K562 (cell line): ENCODE results near the gene CACNA1E. TPM values are rescaled to one million over a fixed set of nuclear protein-coding genes. Genes with fewer than 3 reads are reported as not detected.

ENCODE experiments used
- ATAC-seq: fragments of 200-7000 bp; cut with Tn5 transposase; 3 replicates; pipeline ENCODE4 v1.9.1; 2020; ENCODE audit warnings: moderate library complexity
- BruUV-seq: library from RNA; stranded (reverse); fragments of 400-500 nt; replicated peaks from 2 replicates; lab custom pipeline; 2021; lab: Mats Ljungman, UMichigan
- CTCF ChIA-PET: fragments of 300-600 bp; formaldehyde crosslinking; extraction: SDS; loops from one replicate; lab custom pipeline; 2021; ENCODE audit warnings: low intra/inter-chr PET ratio; lab: Yijun Ruan, JAX
- POLR2A ChIA-PET: fragments of 300-600, 350-650 bp; sonication (Branson Sonifier 250); formaldehyde crosslinking; extraction: SDS; loops from one replicate; lab custom pipeline; 2021; ENCODE audit warnings: antibody characterized with exemption, inconsistent platforms; lab: Yijun Ruan, JAX
- DNase-seq, 4 experiments: peaks; one replicate each; pipeline versions ENCODE4 v3.0.0 to v3.0.0-alpha.2; 2011 to 2018; ENCODE audit warnings: low spot score in 3 of 4, mixed read lengths in 3 of 4; ENCODE audit errors: extremely low read depth in 1 of 4
- FAIRE-seq: peaks from 2 replicates; lab custom pipeline; 2011; peaks lifted over from hg19 to GRCh38; lab: Jason Lieb, UNC
- H2AFZ ChIP-seq: 2 replicates; pipeline ENCODE4 v1.6.0; 2011; ENCODE audit warnings: low read depth, low read length, control low read depth, inconsistent platforms
- H3K27ac ChIP-seq: fragments of 200-600 bp; 3 replicates; pipeline ENCODE4 v1.8.0; 2011; ENCODE audit warnings: low read depth, mild to moderate bottlenecking, control low read depth, inconsistent platforms, low read length, moderate library complexity, mixed read lengths; ENCODE audit errors: extremely low read depth
- H3K27me3 ChIP-seq, 2 experiments: fragments of 300-600 bp in 1 of 2; 2 replicates in 1 of 2; 3 replicates in 1 of 2; pipeline versions ENCODE4 v1.6.0 to v1.8.0; 2011; ENCODE audit warnings: inconsistent platforms in 2 of 2, low read length in 2 of 2, mild to moderate bottlenecking in 1 of 2, mixed read lengths in 1 of 2, moderate library complexity in 1 of 2; ENCODE audit not compliant: control insufficient read depth in 2 of 2, insufficient read depth in 2 of 2
- H3K36me3 ChIP-seq: fragments of 300-600 bp; 3 replicates; pipeline ENCODE4 v1.8.0; 2011; ENCODE audit warnings: mild to moderate bottlenecking, low read length, inconsistent platforms; ENCODE audit not compliant: control insufficient read depth, insufficient read depth
- H3K4me1 ChIP-seq, 2 experiments: fragments of 200-600 bp in 1 of 2; replicated peaks in 1 of 2; 2 replicates in 1 of 2; 3 replicates in 1 of 2; pipeline versions ENCODE4 v1.5.1 to v1.8.0; 2011; ENCODE audit warnings: inconsistent platforms in 2 of 2, low read length in 2 of 2, mild to moderate bottlenecking in 1 of 2, mixed read lengths in 1 of 2, moderate library complexity in 1 of 2; ENCODE audit not compliant: control insufficient read depth in 2 of 2, insufficient read depth in 2 of 2
- H3K4me2 ChIP-seq: 2 replicates; pipeline ENCODE4 v1.6.1; 2011; ENCODE audit warnings: low read length, control low read depth, inconsistent platforms, mixed read lengths; ENCODE audit not compliant: insufficient read depth
- H3K4me3 ChIP-seq: fragments of 200-600 bp; sonication (generic), shearing (Covaris generic); 2 replicates; pipeline ENCODE4 v1.5.1; 2016; ENCODE audit warnings: control low read depth, inconsistent platforms
- H3K79me2 ChIP-seq: fragments of 200-600 bp; 3 replicates; pipeline ENCODE4 v1.8.0; 2011; ENCODE audit warnings: low read length, inconsistent platforms; ENCODE audit not compliant: control insufficient read depth, insufficient read depth
- H3K9ac ChIP-seq, 2 experiments: 2 replicates each; pipeline versions ENCODE4 v1.6.0 to v1.6.1; 2011; ENCODE audit warnings: low read depth in 2 of 2, low read length in 2 of 2, control low read depth in 1 of 2, inconsistent platforms in 1 of 2, mild to moderate bottlenecking in 1 of 2, mixed read lengths in 1 of 2; ENCODE audit not compliant: insufficient read depth in 1 of 2
- H3K9me1 ChIP-seq: one replicate; pipeline ENCODE4 v1.6.0; 2011; ENCODE audit warnings: inconsistent platforms, mild to moderate bottlenecking, low read length, moderate library complexity; ENCODE audit not compliant: control insufficient read depth, insufficient read depth
- H3K9me3 ChIP-seq: replicated peaks from 2 replicates; pipeline ENCODE4 v1.5.1; 2011; ENCODE audit warnings: low read depth, low read length, inconsistent platforms; ENCODE audit not compliant: control insufficient read depth, insufficient read depth
- H4K20me1 ChIP-seq: replicated peaks from 2 replicates; pipeline ENCODE4 v1.6.1; 2011; ENCODE audit warnings: low read length, inconsistent platforms, mixed read lengths; ENCODE audit not compliant: control insufficient read depth, insufficient read depth
- FOSL1 ChIP-seq: fragments of 200-800 bp; sonication (Bioruptor generic); conservative IDR thresholded peaks from 2 replicates; pipeline ENCODE4 v1.6.1; 2016; ENCODE audit warnings: missing genetic modification characterization, missing compliant biosample characterization
- FOXK2 ChIP-seq, 2 experiments: fragments of 450-650 bp; IDR thresholded peaks in 1 of 2; conservative IDR thresholded peaks in 1 of 2; 2 replicates each; pipeline ENCODE4 v1.6.1; 2016; ENCODE audit warnings: low read depth in 2 of 2, mild to moderate bottlenecking in 1 of 2
- HBP1 ChIP-seq: fragments of 450-650 bp; formaldehyde crosslinking; IDR thresholded peaks from 2 replicates; pipeline ENCODE4 v1.4.0; 2022; ENCODE audit warnings: missing genetic modification characterization
- HNRNPUL1 ChIP-seq: fragments of 200-400 bp; formaldehyde crosslinking; IDR thresholded peaks from 2 replicates; pipeline ENCODE4 v1.6.1; 2017; ENCODE audit warnings: low read length
- MAFF ChIP-seq: IDR thresholded peaks from 2 replicates; pipeline ENCODE4 v1.6.1; 2012; ENCODE audit warnings: low read length, improper control_type of control experiment
- MYBL2 ChIP-seq, 2 experiments: fragments of 450-650 bp in 1 of 2; sonication (generic) in 1 of 2; formaldehyde crosslinking in 1 of 2; IDR thresholded peaks; 2 replicates each; pipeline versions ENCODE4 v1.6.1 to v1.8.1; 2017 to 2022; ENCODE audit warnings: borderline replicate concordance in 1 of 2, inconsistent platforms in 1 of 2, low read depth in 1 of 2, mild to moderate bottlenecking in 1 of 2, missing genetic modification reagents in 1 of 2, moderate library complexity in 1 of 2
- NCOA4 ChIP-seq: fragments of 450-650 bp; IDR thresholded peaks from 2 replicates; pipeline ENCODE4 v1.6.1; 2018; ENCODE audit warnings: mild to moderate bottlenecking; ENCODE audit not compliant: partially characterized antibody
- NFE2 ChIP-seq: IDR thresholded peaks from 2 replicates; pipeline ENCODE4 v1.6.1; 2014; ENCODE audit warnings: antibody characterized with exemption, low read depth
- NFYB ChIP-seq: IDR thresholded peaks from 2 replicates; pipeline ENCODE4 v1.6.1; 2011; ENCODE audit warnings: mild to moderate bottlenecking, moderate library complexity; ENCODE audit not compliant: insufficient read length; ENCODE audit errors: extremely low read depth
- POLR2A ChIP-seq: fragments of 450-650 bp; conservative IDR thresholded peaks from 2 replicates; pipeline ENCODE4 v1.6.1; 2016
- PPARD ChIP-seq: fragments of 250-450 bp; sonication (Bioruptor Pico); IDR thresholded peaks from 2 replicates; pipeline ENCODE4 v1.8.0; 2022; ENCODE audit warnings: inconsistent platforms, mild to moderate bottlenecking, moderate library complexity
- RCOR1 ChIP-seq, 2 experiments: IDR thresholded peaks; 2 replicates each; pipeline ENCODE4 v1.6.1; 2012; ENCODE audit warnings: low read depth in 2 of 2, low read length in 2 of 2, borderline replicate concordance in 1 of 2, improper control_type of control experiment in 1 of 2
- RFX7 ChIP-seq: fragments of 250-450 bp; sonication (Bioruptor Pico); IDR thresholded peaks from 2 replicates; pipeline ENCODE4 v1.5.1; 2021; ENCODE audit warnings: mild to moderate bottlenecking
- RNF2 ChIP-seq: sonication (generic); IDR thresholded peaks from 2 replicates; pipeline ENCODE4 v1.6.1; 2016
- SP2 ChIP-seq: IDR thresholded peaks from 2 replicates; pipeline ENCODE4 v1.6.1; 2011; ENCODE audit warnings: mild to moderate bottlenecking, low read depth, low read length, moderate library complexity; ENCODE audit not compliant: poor library complexity, severe bottlenecking; ENCODE audit errors: extremely low read depth
- SPI1 ChIP-seq: IDR thresholded peaks from 2 replicates; pipeline ENCODE4 v1.6.1; 2011; ENCODE audit warnings: low read depth, low read length, control low read depth, borderline replicate concordance
- THRA ChIP-seq: fragments of 450-650 bp; IDR thresholded peaks from 2 replicates; pipeline ENCODE4 v1.6.1; 2017; ENCODE audit warnings: mild to moderate bottlenecking, moderate library complexity
- ZNF12 ChIP-seq: sonication (generic); formaldehyde crosslinking; IDR thresholded peaks from 2 replicates; pipeline ENCODE4 v1.4.0; 2020; ENCODE audit warnings: mild to moderate bottlenecking, missing genetic modification reagents
- ZNF140 ChIP-seq: fragments of 250-450 bp; sonication (Bioruptor Pico); IDR thresholded peaks from 2 replicates; pipeline ENCODE4 v1.8.0; 2021; ENCODE audit warnings: moderate library complexity, mild to moderate bottlenecking, inconsistent platforms
- ZNF76 ChIP-seq: fragments of 250-450 bp; sonication (Bioruptor Pico); IDR thresholded peaks from 2 replicates; pipeline ENCODE4 v1.4.0; 2020; ENCODE audit warnings: mild to moderate bottlenecking, moderate library complexity, borderline replicate concordance
- WGBS: fragments of 100-300 bp; shearing (Covaris generic); methylation state at CpG from one replicate; pipeline ENCODE4 v1.1.6; 2016; ENCODE audit warnings: low coverage, mixed read lengths; ENCODE audit not compliant: insufficient coverage; ENCODE audit errors: missing lambda C conversion rate; 5-methylcytosine and 5-hydroxymethylcytosine counted together
- in situ Hi-C: fragments of 300-500 bp; cut with MboI; formaldehyde crosslinking; loops from 4 replicates; pipeline ENCODE4 v1.15.0; 2018; ENCODE audit warnings: inconsistent platforms, mixed read lengths
- intact Hi-C: fragments of 100-400 bp; cut with micrococcal nuclease; formaldehyde crosslinking; loops from 2 replicates; pipeline ENCODE4 v1.14.2; 2022
- polyA plus RNA-seq, 8 experiments: library from polyadenylated mRNA; depleted of rRNA in 4 of 8; stranded (reverse) in 5 of 8; unstranded in 3 of 8; fragments of >200 nt; fragmentation: Nextera tagmentation in 2 of 8; fragmentation: Illumina TruSeq in 1 of 8; extraction: Ambion mirVana in 2 of 8; extraction: Trizol in 1 of 8; gene quantifications; 2 replicates each; pipeline versions ENCODE4 v1.2.1 to v1.2.3, GENCODE V29; 2011 to 2014; ENCODE audit warnings: inconsistent platforms in 1 of 8, missing spikeins in 1 of 8
- total RNA-seq, 7 experiments: library from RNA; depleted of rRNA in 6 of 7; stranded (reverse); fragments of >200 nt in 6 of 7; fragmentation: Illumina TruSeq in 2 of 7; extraction: Trizol in 2 of 7; gene quantifications; 2 replicates each; pipeline versions ENCODE4 v1.2.1 to v1.2.3, GENCODE V29; 2011 to 2021; ENCODE audit warnings: low replicate concordance in 1 of 7

The CACNA1E gene
- total and polyA plus RNA-seq, 9 of the 15 experiments (the other 6 are each of a cell fraction or from before 2014, with no cell fraction given), result under 0.01 to 0.04 TPM; not detected in 7

DNA sequence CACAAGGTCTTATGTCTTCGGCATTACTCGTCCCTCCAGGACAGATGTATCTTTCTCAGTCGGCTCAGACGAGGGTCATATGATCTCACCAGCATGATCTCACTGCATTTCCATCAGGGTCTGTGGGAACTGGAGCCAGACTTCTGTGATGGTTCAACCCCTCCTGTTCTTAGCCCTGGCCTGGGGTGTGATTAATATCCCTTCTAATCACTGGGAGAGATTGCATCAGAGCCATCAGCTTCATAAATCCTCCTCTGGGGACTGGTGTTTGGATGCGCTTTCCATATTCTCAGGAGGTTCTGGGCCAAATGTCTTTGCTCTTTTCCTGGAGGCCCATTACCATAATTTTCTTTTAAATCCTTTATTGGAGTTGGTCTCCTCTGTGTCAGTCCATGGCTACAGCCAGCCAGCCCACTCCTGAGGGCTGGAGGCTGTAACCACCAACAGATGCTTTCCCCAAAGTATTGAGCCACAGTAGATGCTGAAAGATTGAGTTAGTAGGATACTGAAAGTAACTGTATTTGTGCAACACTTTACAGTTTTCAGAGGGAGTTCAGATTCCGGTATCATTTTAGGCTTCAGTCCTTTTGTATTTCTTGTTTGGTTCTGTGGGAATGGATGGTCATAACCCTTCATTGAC is 20.0 kb downstream of the CACNA1E start:
- CTCF ChIA-PET, result no interaction called here

More for the DNA sequence above, 20.0 kb downstream of the CACNA1E start:
- no peaks in the 10 kb centered on the region for H3K9me3 ChIP-seq
- TF ChIP-seq PPARD (CRISPR knock-in tag) (no peak), NFYB (no peak), NFE2 (no peak), SP2 (no peak), MAFF (no peak), MYBL2 (IDR thresholded peaks at IDR 0.05; ENCODE audit: low read depth) (no peak), MYBL2 (CRISPR knock-in tag; IDR thresholded peaks at IDR 0.05; ENCODE audit: borderline replicate concordance) (no peak), RNF2 (no peak), ZNF140 (CRISPR knock-in tag) (no peak), RFX7 (CRISPR knock-in tag) (no peak), SPI1 (no peak), NCOA4 (no peak), FOXK2 (conservative IDR thresholded peaks at IDR 0.05 in 1 of 2, IDR thresholded peaks at IDR 0.05 in 1 of 2; ENCODE audit: low read depth in 2 of 2) (no peak), HNRNPUL1 (no peak), ZNF76 (CRISPR knock-in tag) (no peak), RCOR1 (IDR thresholded peaks at IDR 0.05; ENCODE audit: borderline replicate concordance in 1 of 2, low read depth in 2 of 2, low read length in 2 of 2) (no peak), POLR2A (no peak), FOSL1 (tag) (no peak), THRA (no peak), HBP1 (CRISPR knock-in tag) (no peak), ZNF12 (CRISPR knock-in tag) (no peak)
- TF ChIP-seq, all 486 proteins: peak for 0
- Histone ChIP-seq H3K4me2 (no peak overlapping the region), H3K4me1 (no peaks in the 10 kb centered on the region), H3K27ac (no peak overlapping the region), H3K27me3 (no peaks in the 10 kb centered on the region), H2AFZ (no peak overlapping the region), H3K36me3 (no peaks in the 10 kb centered on the region), H3K9ac (no peak overlapping the region), H4K20me1 (no peaks in the 10 kb centered on the region), H3K4me3 (no peak overlapping the region), H3K9me1 (no peaks in the 10 kb centered on the region), H3K79me2 (no peaks in the 10 kb centered on the region)
- FAIRE-seq, result no peak
- in situ Hi-C loops (no loop called here), intact Hi-C loops (no loop called here)
- no peak for DNase-seq
- no peak for ATAC-seq
- BruUV-seq, result no TSS peak
- POLR2A ChIA-PET, result no interaction called here
- WGBS, result 0% methylated on average over 6 of the region's 6 CpGs
